Epithelial cell of esophagus (primary cell): ENCODE measurements around the gene NMT2.

ENCODE experiments used
- DNase-seq: peaks from one replicate; pipeline ENCODE4 v3.0.0; 2010; ENCODE audit warnings: low read depth
- H3K4me3 ChIP-seq: 2 replicates; pipeline ENCODE4 v1.5.1; 2011; ENCODE audit warnings: mild to moderate bottlenecking, low read length, control low read depth
- TF ChIP-seq, protein P1 (sequence below): IDR thresholded peaks from 2 replicates; pipeline ENCODE4 v1.5.1; 2011; ENCODE audit warnings: low read depth, mild to moderate bottlenecking, low read length, control low read depth, inconsistent platforms; ENCODE audit not compliant: insufficient read depth; ENCODE audit errors: missing control alignments

NMT2 gene

DNA sequence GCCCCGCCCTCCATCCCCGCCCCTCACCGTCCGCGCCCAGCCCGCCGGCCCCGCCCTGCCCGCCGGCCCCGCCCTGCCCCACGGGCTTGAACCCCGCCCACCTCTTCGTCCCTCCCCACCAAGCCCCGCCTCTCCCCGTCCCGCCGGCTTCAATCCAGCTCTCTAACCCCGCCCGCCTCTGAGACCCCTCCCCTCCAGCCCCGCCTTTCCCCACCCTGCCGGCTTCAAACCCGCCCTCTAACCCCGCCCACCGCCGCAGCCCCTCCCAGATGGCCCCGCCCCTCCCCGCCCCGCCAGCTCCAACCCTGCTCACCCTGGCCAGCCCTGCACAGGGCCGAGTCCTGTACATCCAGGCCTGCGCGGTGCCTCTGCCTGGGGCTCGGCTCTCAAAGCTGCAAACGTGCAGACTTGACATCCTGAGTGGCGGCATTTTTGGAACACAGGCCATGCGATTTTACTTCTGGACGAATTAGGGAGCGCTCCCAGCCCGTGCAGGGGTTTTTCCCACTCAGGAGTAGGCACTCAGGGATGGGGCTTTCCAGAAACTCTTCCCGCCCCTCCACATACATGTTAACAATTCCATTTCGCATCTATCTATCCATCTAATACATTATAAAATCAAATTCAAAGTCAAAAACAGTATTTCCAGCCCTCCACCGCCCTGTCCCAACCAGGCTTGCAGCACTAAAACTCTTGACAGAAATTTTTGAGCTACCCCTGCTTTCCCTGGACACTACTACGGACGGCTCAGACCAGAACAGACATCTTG, 477 bp upstream of the NMT2 start:
- H3K4me3 ChIP-seq = no peak overlapping the region
- peak; percentile 97 for DNase-seq
- TF ChIP-seq, protein P1, sequence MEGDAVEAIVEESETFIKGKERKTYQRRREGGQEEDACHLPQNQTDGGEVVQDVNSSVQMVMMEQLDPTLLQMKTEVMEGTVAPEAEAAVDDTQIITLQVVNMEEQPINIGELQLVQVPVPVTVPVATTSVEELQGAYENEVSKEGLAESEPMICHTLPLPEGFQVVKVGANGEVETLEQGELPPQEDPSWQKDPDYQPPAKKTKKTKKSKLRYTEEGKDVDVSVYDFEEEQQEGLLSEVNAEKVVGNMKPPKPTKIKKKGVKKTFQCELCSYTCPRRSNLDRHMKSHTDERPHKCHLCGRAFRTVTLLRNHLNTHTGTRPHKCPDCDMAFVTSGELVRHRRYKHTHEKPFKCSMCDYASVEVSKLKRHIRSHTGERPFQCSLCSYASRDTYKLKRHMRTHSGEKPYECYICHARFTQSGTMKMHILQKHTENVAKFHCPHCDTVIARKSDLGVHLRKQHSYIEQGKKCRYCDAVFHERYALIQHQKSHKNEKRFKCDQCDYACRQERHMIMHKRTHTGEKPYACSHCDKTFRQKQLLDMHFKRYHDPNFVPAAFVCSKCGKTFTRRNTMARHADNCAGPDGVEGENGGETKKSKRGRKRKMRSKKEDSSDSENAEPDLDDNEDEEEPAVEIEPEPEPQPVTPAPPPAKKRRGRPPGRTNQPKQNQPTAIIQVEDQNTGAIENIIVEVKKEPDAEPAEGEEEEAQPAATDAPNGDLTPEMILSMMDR = no peak

DNA sequence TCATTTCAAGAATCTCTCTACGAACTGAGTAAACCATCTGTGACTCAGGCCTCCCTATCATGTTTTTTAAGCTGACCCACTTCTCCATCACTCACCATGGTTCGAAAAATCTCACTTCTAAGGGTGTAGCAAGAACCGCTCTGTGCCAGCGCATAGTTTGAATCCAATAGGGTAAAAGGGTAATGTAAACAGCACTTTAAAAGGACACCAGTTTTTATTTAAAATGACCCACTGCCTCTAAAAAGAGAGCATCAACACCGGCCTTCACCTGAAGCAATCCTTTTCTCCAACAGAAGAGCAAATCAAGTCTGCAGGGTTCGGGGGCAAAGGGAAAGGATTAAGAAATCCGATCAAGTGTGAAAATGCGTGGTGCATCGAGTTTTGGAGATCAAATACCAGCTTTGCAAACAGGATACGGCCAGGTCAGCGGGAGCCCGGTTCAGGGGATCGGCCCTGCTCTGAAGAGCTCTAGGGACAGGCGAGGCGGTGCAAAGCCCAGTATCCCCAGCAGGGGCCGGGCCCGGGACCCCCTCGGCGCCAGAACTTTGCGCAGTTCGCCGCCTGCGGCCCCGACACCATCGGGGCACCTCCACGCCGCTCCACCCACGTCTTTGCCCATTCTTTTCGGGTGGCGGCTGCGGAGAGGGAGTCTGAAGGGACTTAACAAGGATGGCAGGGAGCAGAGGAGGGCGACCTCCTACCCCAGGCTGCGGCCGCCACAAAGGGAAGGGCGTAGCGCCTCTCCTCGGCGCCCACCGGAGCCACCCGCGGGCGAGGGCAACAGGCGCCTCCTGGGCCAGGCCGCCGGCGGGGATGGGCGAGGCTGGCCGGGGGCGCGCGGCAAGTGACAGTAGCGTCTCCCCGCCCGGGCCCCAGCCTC, 842 bp downstream of the NMT2 start:
- peak overlapping the region; percentile 61 for H3K4me3 ChIP-seq
- DNase-seq = peak; percentile 57

DNA sequence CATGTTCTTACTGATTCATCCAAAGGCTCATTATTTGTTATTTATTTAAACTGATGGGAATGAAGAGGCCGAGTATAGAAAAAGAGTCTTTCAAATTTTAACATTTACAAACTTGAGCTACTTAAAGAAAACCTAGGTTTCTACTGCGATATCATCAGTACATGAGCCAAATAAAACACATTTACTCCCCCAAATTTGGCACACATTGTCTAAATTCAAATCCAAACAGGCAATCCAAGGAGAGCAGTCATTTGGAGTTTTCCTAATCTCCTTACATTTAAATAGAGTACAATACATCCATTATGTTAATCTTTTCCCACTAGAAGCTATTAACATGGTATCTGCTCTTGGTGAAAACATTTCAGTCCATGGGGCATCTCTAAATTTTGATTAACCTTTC, 2.2 kb downstream of the NMT2 start:
- no peak overlapping the region for H3K4me3 ChIP-seq
- TF ChIP-seq, protein P1 = no peak
- DNase-seq = no peak

More for the DNA sequence above, 842 bp downstream of the NMT2 start:
- TF ChIP-seq, protein P1 = peak; percentile 36

DNA sequence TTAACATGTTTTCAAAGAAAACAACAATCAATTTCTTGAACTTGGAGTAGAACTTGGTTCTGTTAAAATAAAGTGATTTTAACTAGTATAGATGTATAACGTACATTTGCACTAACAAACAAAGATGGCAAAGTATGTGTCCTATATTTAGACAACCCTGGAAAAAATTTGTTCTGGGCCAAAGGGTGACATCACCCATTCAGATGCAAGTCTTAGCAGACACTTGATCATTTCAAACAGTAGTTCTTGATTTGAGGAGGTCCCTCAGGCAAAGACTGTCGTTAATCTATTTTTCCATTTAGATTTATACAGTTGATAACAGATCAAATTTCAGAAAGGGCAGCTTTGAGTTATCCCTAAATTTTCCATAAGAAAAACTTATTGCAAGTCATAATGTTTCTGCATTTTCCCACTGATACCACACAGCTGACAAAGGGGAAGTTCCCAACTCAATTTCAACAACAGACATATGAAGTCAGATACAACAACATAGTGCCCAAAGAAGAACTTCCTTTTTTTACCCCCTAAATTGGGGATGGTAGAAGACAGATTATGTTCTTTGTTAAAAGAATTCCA, 5.2 kb downstream of the NMT2 start:
- DNase-seq = no peak
- no peak overlapping the region for H3K4me3 ChIP-seq
- TF ChIP-seq, protein P1 = no peak

DNA sequence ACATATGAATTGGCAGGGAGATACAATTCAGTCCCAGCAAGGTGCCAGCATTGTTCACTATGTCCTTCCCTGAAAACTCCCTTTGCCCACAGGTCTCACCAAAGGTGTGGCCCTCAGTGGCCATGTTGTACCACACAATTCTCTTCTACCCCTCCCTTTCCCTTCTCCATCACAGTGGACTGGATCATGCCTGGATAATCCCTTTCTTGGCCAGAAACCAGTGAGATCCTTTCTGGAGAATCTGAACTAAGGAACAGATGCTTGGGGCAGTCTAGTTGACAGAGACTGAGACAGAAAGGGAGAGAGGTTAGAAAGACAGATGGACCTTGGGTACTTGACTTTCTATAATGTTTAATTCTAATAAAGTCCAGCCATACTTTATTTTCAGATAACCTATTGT, 9.5 kb downstream of the NMT2 start:
- no peak overlapping the region for H3K4me3 ChIP-seq
- TF ChIP-seq, protein P1 = no peak
- no peak for DNase-seq

DNA sequence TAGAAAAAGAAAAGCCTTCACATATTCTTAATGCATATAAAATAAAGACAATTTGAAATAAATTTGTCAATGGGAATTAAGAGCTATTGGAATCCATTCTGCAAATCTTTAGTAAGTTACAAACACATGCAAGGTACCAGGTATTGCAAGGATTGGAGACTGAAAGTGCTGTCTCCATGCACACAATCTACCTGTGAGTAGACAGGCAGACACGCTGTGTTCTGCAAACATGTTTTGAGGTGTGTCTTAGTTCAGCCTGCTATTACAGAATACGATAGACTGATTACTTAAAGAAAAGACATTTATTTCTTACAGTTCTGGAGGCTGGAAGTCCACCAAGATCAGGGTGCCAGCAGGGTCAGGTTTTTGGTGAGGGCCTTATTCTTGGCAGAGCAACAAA, 10.0 kb downstream of the NMT2 start:
- TF ChIP-seq, protein P1 = no peak
- H3K4me3 ChIP-seq = no peak overlapping the region
- peak; percentile 15 for DNase-seq
